Measurements from ENCODE around the gene MPPED1. TPM values are rescaled to one million over a fixed set of nuclear protein-coding genes. Genes with fewer than 3 reads are reported as not detected.

MPPED1 gene
- total and polyA plus RNA-seq, 4 experiments from 2014 or later, result not detected

DNA sequence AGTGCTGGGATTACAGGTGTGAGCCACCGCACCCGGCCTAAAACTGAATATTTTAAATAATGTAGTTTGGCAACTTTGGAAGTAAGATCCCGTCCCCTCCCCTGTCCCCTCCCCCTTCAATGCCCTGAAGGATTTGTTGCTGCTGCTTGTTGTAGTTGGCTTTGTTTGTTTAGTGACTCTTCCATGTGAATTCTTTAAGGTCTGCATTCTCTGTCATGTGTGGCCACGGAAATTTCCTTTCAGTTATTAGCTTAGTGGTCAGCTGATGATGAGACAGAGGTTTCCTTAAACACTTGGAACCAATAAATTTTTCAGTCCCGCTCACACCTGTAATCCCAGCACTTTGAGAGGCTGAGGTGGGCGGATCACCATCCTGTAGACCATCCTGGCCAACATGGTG lies 109.9 kb downstream of the MPPED1 start:
- Histone ChIP-seq H3K4me3 (ENCODE audit: low read length in 2 of 2) (no peak overlapping the region), H3K4me1 (ENCODE audit: insufficient read depth, low read length) (no peaks in the 10 kb centered on the region), H3K9me3 (ENCODE audit: control insufficient read depth in 1 of 2, low read length in 2 of 2) (no peaks in the 10 kb centered on the region), H3K27ac (ENCODE audit: low read depth, low read length) (no peak overlapping the region), H3K36me3 (ENCODE audit: insufficient read depth, low read length) (no peaks in the 10 kb centered on the region), H3K27me3 (ENCODE audit: insufficient read depth, low read length) (no peaks in the 10 kb centered on the region)
- DNase-seq, result no peak
- Mint-ChIP-seq H3K27me3 (peaks cover 0 to 1% of the 10 kb centered on the region in 2 donors), H3K36me3 (no peaks in the 10 kb centered on the region), H3K9me3 (no peaks in the 10 kb centered on the region), H3K27ac (no peak overlapping the region), H3K4me3 (no peak overlapping the region), H3K4me1 (no peaks in the 10 kb centered on the region)
- intact Hi-C loops (cut with micrococcal nuclease), result no loop called here
- ChIA-PET CTCF (ENCODE audit: partially characterized antibody) (interaction anchor here (0.7 kb wide), 1 partner anchor 36 kb away, joined by 4 read pairs; no protein-coding TSS in a partner anchor), POLR2A (ENCODE audit: partially characterized antibody) (no interaction called here)

DNA sequence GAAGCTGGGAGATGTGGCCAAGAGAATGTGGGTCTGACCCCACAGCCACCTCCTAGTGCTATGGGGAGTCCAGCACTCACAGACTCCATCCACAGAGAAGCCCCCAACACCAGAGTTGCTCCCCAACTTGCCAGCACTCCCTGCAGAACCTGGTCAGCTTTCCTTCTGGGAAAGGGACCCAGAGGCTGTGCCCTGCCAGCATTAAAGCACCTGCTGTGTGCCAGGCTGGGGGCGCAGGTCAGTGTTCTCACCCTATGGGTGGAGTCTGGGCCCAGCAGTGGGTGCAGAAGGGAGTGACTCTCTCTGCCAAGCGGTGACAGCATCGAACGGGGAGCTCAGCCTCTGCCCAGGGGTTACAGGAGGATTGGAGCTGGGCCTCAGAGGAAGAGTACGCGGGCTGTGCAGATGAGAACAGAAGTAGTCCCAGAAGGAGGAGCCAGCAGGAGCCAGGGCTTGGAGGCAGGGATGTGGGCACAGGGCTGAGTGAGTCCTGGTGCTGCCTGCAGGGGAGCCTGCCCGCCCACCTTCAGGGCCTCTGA lies 114.4 kb downstream of the MPPED1 start:
- Histone ChIP-seq H3K27me3 (ENCODE audit: insufficient read depth, low read length) (no peaks in the 10 kb centered on the region), H3K9me3 (ENCODE audit: control insufficient read depth in 1 of 2, low read length in 2 of 2) (no peaks in the 10 kb centered on the region), H3K27ac (ENCODE audit: low read depth, low read length) (no peak overlapping the region), H3K4me1 (ENCODE audit: insufficient read depth, low read length) (no peaks in the 10 kb centered on the region), H3K36me3 (ENCODE audit: insufficient read depth, low read length) (no peaks in the 10 kb centered on the region), H3K4me3 (ENCODE audit: low read length in 2 of 2) (no peak overlapping the region)
- ChIA-PET POLR2A (ENCODE audit: partially characterized antibody) (no interaction called here), CTCF (ENCODE audit: partially characterized antibody) (no interaction called here)
- Mint-ChIP-seq H3K36me3 (no peaks in the 10 kb centered on the region), H3K27ac (no peak overlapping the region), H3K9me3 (no peaks in the 10 kb centered on the region), H3K4me1 (no peaks in the 10 kb centered on the region), H3K27me3 (peaks cover 0 to 1% of the 10 kb centered on the region in 2 donors), H3K4me3 (no peak overlapping the region)
- DNase-seq, result no peak
- intact Hi-C loops (cut with micrococcal nuclease), result no loop called here

GRCh38 chr22:43526946-43527345 lies 115.1 kb downstream of the MPPED1 start:
- no peak overlapping the region for H3K4me3 ChIP-seq (ENCODE audit: low read length in 2 of 2)
- intact Hi-C loops (cut with micrococcal nuclease), result no loop called here
- no peak for DNase-seq
- H3K27ac ChIP-seq (ENCODE audit: low read depth, low read length), result no peak overlapping the region
- H3K36me3 ChIP-seq (ENCODE audit: insufficient read depth, low read length), result no peaks in the 10 kb centered on the region
- no peaks in the 10 kb centered on the region for H3K4me1 Mint-ChIP-seq
- ChIA-PET CTCF (ENCODE audit: partially characterized antibody) (no interaction called here), POLR2A (ENCODE audit: partially characterized antibody) (no interaction called here)
- H3K4me1 ChIP-seq (ENCODE audit: insufficient read depth, low read length), result no peaks in the 10 kb centered on the region
- no peaks in the 10 kb centered on the region for H3K9me3 ChIP-seq (ENCODE audit: control insufficient read depth in 1 of 2, low read length in 2 of 2)
- H3K9me3 Mint-ChIP-seq, result no peaks in the 10 kb centered on the region
- no peak overlapping the region for H3K27ac Mint-ChIP-seq
- no peak overlapping the region for H3K4me3 Mint-ChIP-seq
- no peaks in the 10 kb centered on the region for H3K27me3 Mint-ChIP-seq
- no peaks in the 10 kb centered on the region for H3K27me3 ChIP-seq (ENCODE audit: insufficient read depth, low read length)
- H3K36me3 Mint-ChIP-seq, result no peaks in the 10 kb centered on the region

- Histone ChIP-seq H3K27me3 (ENCODE audit: insufficient read depth, low read length) (no peaks in the 10 kb centered on the region), H3K9me3 (ENCODE audit: control insufficient read depth in 1 of 2, low read length in 2 of 2) (no peaks in the 10 kb centered on the region), H3K4me3 (ENCODE audit: low read length in 2 of 2) (no peak overlapping the region), H3K36me3 (ENCODE audit: insufficient read depth, low read length) (no peaks in the 10 kb centered on the region), H3K4me1 (ENCODE audit: insufficient read depth, low read length) (no peaks in the 10 kb centered on the region), H3K27ac (ENCODE audit: low read depth, low read length) (no peak overlapping the region)
- DNase-seq, result no peak
- no peaks in the 10 kb centered on the region for H3K36me3 Mint-ChIP-seq
- H3K27ac Mint-ChIP-seq, result no peak overlapping the region
- H3K9me3 Mint-ChIP-seq, result no peaks in the 10 kb centered on the region
- ChIA-PET CTCF (ENCODE audit: partially characterized antibody) (no interaction called here), POLR2A (ENCODE audit: partially characterized antibody) (no interaction called here)
- H3K4me1 Mint-ChIP-seq, result no peaks in the 10 kb centered on the region
- H3K4me3 Mint-ChIP-seq, result no peak overlapping the region
- intact Hi-C loops (cut with micrococcal nuclease), result no loop called here
- no peaks in the 10 kb centered on the region for H3K27me3 Mint-ChIP-seq
These were observed 117.0 kb downstream of the MPPED1 start for GRCh38 chr22:43528601-43529360.

DNA sequence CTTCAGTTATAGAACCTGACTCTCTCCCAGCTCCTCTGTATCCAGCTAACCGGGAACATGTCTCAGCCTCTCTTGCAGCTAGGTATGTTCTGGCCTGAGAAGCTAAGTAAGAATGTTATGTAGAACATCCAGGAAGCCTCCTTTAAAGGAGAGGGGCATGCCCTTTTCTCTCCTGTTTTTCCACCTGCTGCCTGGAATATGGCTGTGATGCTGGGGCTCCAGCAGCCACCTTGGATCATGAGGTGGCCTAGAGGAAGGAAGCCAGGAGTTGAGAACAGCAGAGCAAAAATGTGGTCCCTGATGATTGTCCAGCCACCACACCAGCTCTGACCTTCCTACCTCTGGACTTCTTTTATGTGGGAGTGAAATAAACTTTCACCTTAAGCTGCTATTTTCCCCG lies 117.6 kb downstream of the MPPED1 start:
- ChIA-PET POLR2A (ENCODE audit: partially characterized antibody) (no interaction called here), CTCF (ENCODE audit: partially characterized antibody) (no interaction called here)
- no peak overlapping the region for H3K4me3 ChIP-seq (ENCODE audit: low read length in 2 of 2)
- Mint-ChIP-seq H3K27me3 (no peaks in the 10 kb centered on the region), H3K36me3 (no peaks in the 10 kb centered on the region), H3K9me3 (no peaks in the 10 kb centered on the region), H3K4me1 (no peaks in the 10 kb centered on the region), H3K4me3 (no peak overlapping the region), H3K27ac (no peak overlapping the region)
- H3K9me3 ChIP-seq (ENCODE audit: control insufficient read depth in 1 of 2, low read length in 2 of 2), result no peaks in the 10 kb centered on the region
- DNase-seq, result no peak
- no peaks in the 10 kb centered on the region for H3K4me1 ChIP-seq (ENCODE audit: insufficient read depth, low read length)
- H3K36me3 ChIP-seq (ENCODE audit: insufficient read depth, low read length), result no peaks in the 10 kb centered on the region
- intact Hi-C loops (cut with micrococcal nuclease), result no loop called here
- H3K27ac ChIP-seq (ENCODE audit: low read depth, low read length), result no peak overlapping the region
- H3K27me3 ChIP-seq (ENCODE audit: insufficient read depth, low read length), result no peaks in the 10 kb centered on the region

- no peaks in the 10 kb centered on the region for H3K4me1 Mint-ChIP-seq
- no peak overlapping the region for H3K4me3 Mint-ChIP-seq
- H3K27me3 Mint-ChIP-seq, result no peaks in the 10 kb centered on the region
- H3K27ac Mint-ChIP-seq, result no peak overlapping the region
- H3K27me3 ChIP-seq (ENCODE audit: insufficient read depth, low read length), result no peaks in the 10 kb centered on the region
- no peak for DNase-seq
- H3K36me3 ChIP-seq (ENCODE audit: insufficient read depth, low read length), result no peaks in the 10 kb centered on the region
- no peak overlapping the region for H3K27ac ChIP-seq (ENCODE audit: low read depth, low read length)
- POLR2A ChIA-PET (ENCODE audit: partially characterized antibody), result no interaction called here
- intact Hi-C loops (cut with micrococcal nuclease), result no loop called here
- no peaks in the 10 kb centered on the region for H3K36me3 Mint-ChIP-seq
- H3K9me3 ChIP-seq (ENCODE audit: control insufficient read depth in 1 of 2, low read length in 2 of 2), result no peaks in the 10 kb centered on the region
- no peak overlapping the region for H3K4me3 ChIP-seq (ENCODE audit: low read length in 2 of 2)
- H3K9me3 Mint-ChIP-seq, result no peaks in the 10 kb centered on the region
- CTCF ChIA-PET (ENCODE audit: partially characterized antibody), result no interaction called here
- H3K4me1 ChIP-seq (ENCODE audit: insufficient read depth, low read length), result no peaks in the 10 kb centered on the region
These were observed 118.1 kb downstream of the MPPED1 start for GRCh38 chr22:43529934-43530333.

GRCh38 chr22:43530349-43531201 lies 118.8 kb downstream of the MPPED1 start:
- Mint-ChIP-seq H3K4me1 (no peaks in the 10 kb centered on the region), H3K27me3 (peaks cover 0 to 2% of the 10 kb centered on the region in 2 donors), H3K36me3 (no peaks in the 10 kb centered on the region), H3K9me3 (peaks cover 0 to 1% (median 0%) of the 10 kb centered on the region in 8 donors), H3K27ac (no peak overlapping the region), H3K4me3 (no peak overlapping the region)
- Histone ChIP-seq H3K36me3 (ENCODE audit: insufficient read depth, low read length) (no peaks in the 10 kb centered on the region), H3K27ac (ENCODE audit: low read depth, low read length) (no peak overlapping the region), H3K27me3 (ENCODE audit: insufficient read depth, low read length) (no peaks in the 10 kb centered on the region), H3K4me1 (ENCODE audit: insufficient read depth, low read length) (no peaks in the 10 kb centered on the region), H3K9me3 (ENCODE audit: control insufficient read depth in 1 of 2, low read length in 2 of 2) (no peaks in the 10 kb centered on the region), H3K4me3 (ENCODE audit: low read length in 2 of 2) (no peak overlapping the region)
- CTCF ChIA-PET (ENCODE audit: partially characterized antibody), result no interaction called here
- POLR2A ChIA-PET (ENCODE audit: partially characterized antibody), result no interaction called here
- intact Hi-C loops (cut with micrococcal nuclease), result no loop called here
- DNase-seq, result no peak

All from CD4-positive, alpha-beta memory T cell (primary cell).